ENCODE results near the gene DQX1.

The DQX1 gene

DNA sequence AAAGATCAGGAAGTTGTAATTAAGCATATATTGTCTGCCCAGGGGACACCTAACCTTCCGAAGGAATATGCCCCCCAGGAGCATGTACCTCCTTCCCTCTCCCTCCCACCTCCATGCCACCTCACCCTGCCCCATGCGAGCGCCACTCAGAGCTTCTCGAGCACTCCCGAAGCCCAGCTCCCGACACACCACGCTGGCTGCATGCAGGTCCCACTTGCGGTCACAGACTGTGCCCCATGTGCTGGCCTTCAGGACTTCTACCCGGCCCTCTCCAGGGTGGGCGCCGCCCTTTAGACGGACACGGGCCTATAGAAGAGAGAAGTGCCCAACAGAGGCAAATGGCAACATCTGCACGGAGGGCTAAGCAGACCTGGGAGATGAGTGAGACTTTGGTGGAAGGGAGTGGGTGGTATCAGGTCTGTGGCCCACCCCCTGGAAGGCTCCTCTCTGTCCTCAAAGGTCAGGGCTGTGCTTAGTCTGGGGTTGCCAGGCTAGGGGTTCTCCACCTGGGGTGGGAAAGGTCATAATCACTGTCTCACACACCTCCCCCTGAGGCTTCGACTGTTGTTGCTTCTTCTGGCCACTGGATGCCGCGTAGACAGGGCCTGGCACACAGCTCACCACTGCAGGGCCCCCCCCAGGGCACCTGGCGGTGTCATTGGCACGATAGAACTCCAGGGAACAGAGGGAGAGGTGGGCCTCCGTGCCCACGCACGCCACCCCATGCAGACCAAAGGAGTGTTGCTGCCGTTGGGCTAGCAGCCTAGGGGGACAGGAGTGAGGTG, 10.3 kb upstream of the DQX1 start:
- Histone ChIP-seq H3K4me3 (replicated peaks; ENCODE audit: insufficient read depth, low read length) (no peak overlapping the region), H3K27me3 (ENCODE audit: insufficient read depth, poor library complexity, severe bottlenecking) (no peaks in the 10 kb centered on the region), H3K27ac (replicated peaks) (no peak overlapping the region)
- no peak for DNase-seq (ENCODE audit: low read depth in 1 of 2, low spot score in 1 of 2)
- no peak for TF ChIP-seq SPI1 (IDR thresholded peaks at IDR 0.05; ENCODE audit: borderline replicate concordance, low read depth)
- TF ChIP-seq GABPA (IDR thresholded peaks at IDR 0.05; ENCODE audit: low read depth), result no peak
- TF ChIP-seq, protein P1, sequence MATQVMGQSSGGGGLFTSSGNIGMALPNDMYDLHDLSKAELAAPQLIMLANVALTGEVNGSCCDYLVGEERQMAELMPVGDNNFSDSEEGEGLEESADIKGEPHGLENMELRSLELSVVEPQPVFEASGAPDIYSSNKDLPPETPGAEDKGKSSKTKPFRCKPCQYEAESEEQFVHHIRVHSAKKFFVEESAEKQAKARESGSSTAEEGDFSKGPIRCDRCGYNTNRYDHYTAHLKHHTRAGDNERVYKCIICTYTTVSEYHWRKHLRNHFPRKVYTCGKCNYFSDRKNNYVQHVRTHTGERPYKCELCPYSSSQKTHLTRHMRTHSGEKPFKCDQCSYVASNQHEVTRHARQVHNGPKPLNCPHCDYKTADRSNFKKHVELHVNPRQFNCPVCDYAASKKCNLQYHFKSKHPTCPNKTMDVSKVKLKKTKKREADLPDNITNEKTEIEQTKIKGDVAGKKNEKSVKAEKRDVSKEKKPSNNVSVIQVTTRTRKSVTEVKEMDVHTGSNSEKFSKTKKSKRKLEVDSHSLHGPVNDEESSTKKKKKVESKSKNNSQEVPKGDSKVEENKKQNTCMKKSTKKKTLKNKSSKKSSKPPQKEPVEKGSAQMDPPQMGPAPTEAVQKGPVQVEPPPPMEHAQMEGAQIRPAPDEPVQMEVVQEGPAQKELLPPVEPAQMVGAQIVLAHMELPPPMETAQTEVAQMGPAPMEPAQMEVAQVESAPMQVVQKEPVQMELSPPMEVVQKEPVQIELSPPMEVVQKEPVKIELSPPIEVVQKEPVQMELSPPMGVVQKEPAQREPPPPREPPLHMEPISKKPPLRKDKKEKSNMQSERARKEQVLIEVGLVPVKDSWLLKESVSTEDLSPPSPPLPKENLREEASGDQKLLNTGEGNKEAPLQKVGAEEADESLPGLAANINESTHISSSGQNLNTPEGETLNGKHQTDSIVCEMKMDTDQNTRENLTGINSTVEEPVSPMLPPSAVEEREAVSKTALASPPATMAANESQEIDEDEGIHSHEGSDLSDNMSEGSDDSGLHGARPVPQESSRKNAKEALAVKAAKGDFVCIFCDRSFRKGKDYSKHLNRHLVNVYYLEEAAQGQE (IDR thresholded peaks at IDR 0.05; ENCODE audit: insufficient replicate concordance, low read depth), result no peak
- TF ChIP-seq POLR2AphosphoS5 (IDR thresholded peaks at IDR 0.05; ENCODE audit: low read depth), result no peak

GRCh38 chr2:74535440-74535965, 9.5 kb upstream of the DQX1 start:
- Histone ChIP-seq H3K27ac (replicated peaks) (no peak overlapping the region), H3K4me3 (replicated peaks; ENCODE audit: insufficient read depth, low read length) (no peak overlapping the region), H3K27me3 (ENCODE audit: insufficient read depth, poor library complexity, severe bottlenecking) (no peaks in the 10 kb centered on the region)
- TF ChIP-seq POLR2AphosphoS5 (IDR thresholded peaks at IDR 0.05; ENCODE audit: low read depth) (no peak), GABPA (IDR thresholded peaks at IDR 0.05; ENCODE audit: low read depth) (no peak), SPI1 (IDR thresholded peaks at IDR 0.05; ENCODE audit: borderline replicate concordance, low read depth) (no peak)
- TF ChIP-seq, protein P1 (IDR thresholded peaks at IDR 0.05; ENCODE audit: insufficient replicate concordance, low read depth), result no peak
- TF ChIP-seq, protein P2, sequence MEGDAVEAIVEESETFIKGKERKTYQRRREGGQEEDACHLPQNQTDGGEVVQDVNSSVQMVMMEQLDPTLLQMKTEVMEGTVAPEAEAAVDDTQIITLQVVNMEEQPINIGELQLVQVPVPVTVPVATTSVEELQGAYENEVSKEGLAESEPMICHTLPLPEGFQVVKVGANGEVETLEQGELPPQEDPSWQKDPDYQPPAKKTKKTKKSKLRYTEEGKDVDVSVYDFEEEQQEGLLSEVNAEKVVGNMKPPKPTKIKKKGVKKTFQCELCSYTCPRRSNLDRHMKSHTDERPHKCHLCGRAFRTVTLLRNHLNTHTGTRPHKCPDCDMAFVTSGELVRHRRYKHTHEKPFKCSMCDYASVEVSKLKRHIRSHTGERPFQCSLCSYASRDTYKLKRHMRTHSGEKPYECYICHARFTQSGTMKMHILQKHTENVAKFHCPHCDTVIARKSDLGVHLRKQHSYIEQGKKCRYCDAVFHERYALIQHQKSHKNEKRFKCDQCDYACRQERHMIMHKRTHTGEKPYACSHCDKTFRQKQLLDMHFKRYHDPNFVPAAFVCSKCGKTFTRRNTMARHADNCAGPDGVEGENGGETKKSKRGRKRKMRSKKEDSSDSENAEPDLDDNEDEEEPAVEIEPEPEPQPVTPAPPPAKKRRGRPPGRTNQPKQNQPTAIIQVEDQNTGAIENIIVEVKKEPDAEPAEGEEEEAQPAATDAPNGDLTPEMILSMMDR (IDR thresholded peaks at IDR 0.05; ENCODE audit: insufficient read depth, low read length), result no peak
- DNase-seq (ENCODE audit: low read depth in 1 of 2, low spot score in 1 of 2), result no peak

DNA sequence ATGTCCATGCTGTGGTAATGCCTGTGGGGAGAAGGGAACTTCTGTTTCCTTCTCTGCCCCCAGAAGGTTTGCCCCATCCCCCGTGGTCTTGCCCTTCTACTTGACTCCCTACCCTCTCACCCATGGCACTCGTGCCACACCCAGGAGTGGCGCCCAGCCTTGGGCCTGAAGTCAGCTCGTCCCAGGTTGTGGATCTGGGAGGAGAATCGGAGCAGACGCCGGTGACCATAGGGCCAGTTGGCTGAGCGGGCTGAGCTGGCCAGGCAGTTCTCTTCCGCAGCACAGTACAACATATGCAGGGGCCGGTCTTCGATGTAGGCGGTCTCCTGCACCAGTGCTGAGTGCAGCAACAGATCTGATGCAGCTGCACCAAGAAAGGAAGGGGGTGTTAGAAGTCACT, 8.4 kb upstream of the DQX1 start:
- H3K27me3 ChIP-seq (ENCODE audit: insufficient read depth, poor library complexity, severe bottlenecking), result no peaks in the 10 kb centered on the region
- DNase-seq (ENCODE audit: low read depth in 1 of 2, low spot score in 1 of 2), result no peak
- no peak for TF ChIP-seq POLR2AphosphoS5 (IDR thresholded peaks at IDR 0.05; ENCODE audit: low read depth)
- TF ChIP-seq SPI1 (IDR thresholded peaks at IDR 0.05; ENCODE audit: borderline replicate concordance, low read depth), result no peak
- no peak for TF ChIP-seq GABPA (IDR thresholded peaks at IDR 0.05; ENCODE audit: low read depth)
- TF ChIP-seq, protein P2 (IDR thresholded peaks at IDR 0.05; ENCODE audit: insufficient read depth, low read length), result no peak
- TF ChIP-seq, protein P1 (IDR thresholded peaks at IDR 0.05; ENCODE audit: insufficient replicate concordance, low read depth), result no peak
- no peak overlapping the region for H3K4me3 ChIP-seq (replicated peaks; ENCODE audit: insufficient read depth, low read length)
- no peak overlapping the region for H3K27ac ChIP-seq (replicated peaks)

Data from HL-60 (cell line).